ENCODE results near the gene ZDHHC14.

The ZDHHC14 gene

DNA sequence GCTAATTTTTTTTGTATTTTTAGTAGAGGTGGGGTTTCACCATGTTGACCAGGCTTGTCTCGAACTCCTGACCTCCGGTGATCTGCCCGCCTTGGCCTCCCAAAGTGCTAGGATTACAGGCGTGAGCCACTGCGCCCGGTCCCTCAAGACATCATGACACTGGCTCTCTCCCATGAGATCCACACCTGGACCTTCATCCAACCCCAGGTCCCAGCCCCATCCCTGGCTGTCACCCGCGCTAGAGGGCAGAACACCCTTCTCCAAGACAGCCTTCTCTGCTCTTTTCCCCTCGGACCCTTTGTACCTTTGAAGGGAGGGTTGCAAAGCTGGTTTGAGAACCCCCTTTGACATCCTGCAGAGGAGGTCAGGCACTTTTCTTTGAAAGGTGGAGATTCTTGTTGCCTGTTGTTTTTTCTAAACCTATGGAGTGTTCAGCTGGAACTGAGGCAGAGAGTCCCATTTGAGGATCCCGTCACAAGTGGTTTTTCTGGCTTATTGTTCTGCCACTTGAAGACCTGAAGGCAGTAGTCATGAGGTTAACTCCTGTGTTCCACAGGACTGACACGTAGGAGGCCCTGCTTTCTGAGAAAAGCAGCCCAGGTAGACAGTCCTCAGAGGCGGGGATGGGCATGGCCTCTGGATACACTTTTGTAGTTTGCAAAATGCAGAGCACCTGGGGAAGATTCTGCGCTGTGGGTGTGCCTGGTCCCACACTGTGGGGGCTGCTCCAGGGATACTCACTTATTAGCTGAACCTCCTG is 270.9 kb downstream of the ZDHHC14 start:
- H3K9me3 Mint-ChIP-seq, result no peaks in the 10 kb centered on the region
- H3K27me3 Mint-ChIP-seq, result no peaks in the 10 kb centered on the region
- peaks cover 7 to 11% of the 10 kb centered on the region in 2 donors for H3K4me1 Mint-ChIP-seq
- peak overlapping the region; percentile 25 for H3K27ac Mint-ChIP-seq
- ATAC-seq (replicated peaks) (no peak), DNase-seq (no peak)
- H3K36me3 Mint-ChIP-seq, result peaks cover 45 to 63% of the 10 kb centered on the region in 2 donors
- no peak overlapping the region for H3K4me3 Mint-ChIP-seq

GRCh38 chr6:157652601-157653363 is 271.8 kb downstream of the ZDHHC14 start:
- no peak overlapping the region for H3K4me3 Mint-ChIP-seq
- no peaks in the 10 kb centered on the region for H3K9me3 Mint-ChIP-seq
- ATAC-seq (replicated peaks) (no peak), DNase-seq (no peak)
- H3K27ac Mint-ChIP-seq, result peak overlapping the region; percentile 20
- peaks cover 2 to 3% of the 10 kb centered on the region in 2 donors for H3K4me1 Mint-ChIP-seq
- peaks cover 46 to 60% of the 10 kb centered on the region in 2 donors for H3K36me3 Mint-ChIP-seq
- H3K27me3 Mint-ChIP-seq, result no peaks in the 10 kb centered on the region

DNA sequence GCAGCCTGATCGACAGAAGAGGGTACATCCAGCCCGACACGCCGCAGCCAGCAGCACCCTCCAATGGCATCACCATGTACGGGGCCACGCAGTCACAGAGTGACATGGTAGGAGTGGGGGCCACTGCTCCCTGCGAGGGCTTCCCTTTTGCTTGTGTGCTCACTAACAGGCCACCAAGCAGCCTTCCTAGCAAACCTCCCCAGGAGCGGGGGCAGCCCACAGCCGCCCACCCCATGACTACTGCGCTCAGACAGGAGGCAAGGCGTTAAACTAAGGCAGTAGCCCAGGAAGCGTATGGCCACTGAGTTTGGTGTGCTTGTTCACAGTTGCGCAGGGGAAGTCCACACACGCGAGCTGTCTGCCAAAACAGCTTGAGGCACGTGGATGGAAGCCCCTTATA is 272.5 kb downstream of the ZDHHC14 start:
- peaks cover 42 to 61% of the 10 kb centered on the region in 2 donors for H3K36me3 Mint-ChIP-seq
- no peak for DNase-seq
- no peak overlapping the region for H3K27ac Mint-ChIP-seq
- no peaks in the 10 kb centered on the region for H3K9me3 Mint-ChIP-seq
- H3K27me3 Mint-ChIP-seq, result no peaks in the 10 kb centered on the region
- no peak overlapping the region for H3K4me3 Mint-ChIP-seq
- ATAC-seq (replicated peaks), result no peak
- H3K4me1 Mint-ChIP-seq, result no peaks in the 10 kb centered on the region

GRCh38 chr6:157655139-157655538 is 274.1 kb downstream of the ZDHHC14 start:
- H3K36me3 Mint-ChIP-seq, result peaks cover 45 to 66% of the 10 kb centered on the region in 2 donors
- no peak for ATAC-seq (replicated peaks)
- DNase-seq, result no peak
- H3K27me3 Mint-ChIP-seq, result no peaks in the 10 kb centered on the region
- H3K27ac Mint-ChIP-seq, result no peak overlapping the region
- H3K4me1 Mint-ChIP-seq, result no peaks in the 10 kb centered on the region
- H3K4me3 Mint-ChIP-seq, result no peak overlapping the region
- H3K9me3 Mint-ChIP-seq, result no peaks in the 10 kb centered on the region

DNA sequence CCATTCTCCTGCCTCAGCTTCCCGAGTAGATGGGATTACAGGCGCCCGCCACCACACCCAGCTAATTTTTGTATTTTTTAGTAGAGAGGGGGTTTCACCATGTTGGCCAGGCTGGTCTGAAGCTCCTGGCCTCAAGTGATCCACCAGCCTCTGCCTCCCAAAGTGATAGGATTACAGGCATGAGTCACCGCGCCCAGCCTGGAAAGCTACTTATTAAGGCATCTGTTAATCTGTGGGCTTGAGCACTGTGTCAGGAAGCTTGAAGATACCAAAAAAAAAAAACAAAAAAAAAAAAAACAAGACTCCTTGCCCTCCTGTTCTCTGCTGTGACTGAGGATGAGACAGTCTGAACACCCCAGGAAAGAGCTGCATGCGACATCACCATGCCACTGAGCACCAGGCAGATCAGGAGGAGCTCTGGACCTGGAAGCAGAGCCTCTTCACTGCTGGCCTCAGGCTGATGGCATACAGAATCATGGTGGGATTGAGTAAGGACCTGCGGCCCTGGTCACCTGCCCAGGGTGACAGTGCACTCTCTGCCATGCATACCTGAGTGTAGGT is 275.5 kb downstream of the ZDHHC14 start:
- ATAC-seq (replicated peaks) (no peak), DNase-seq (no peak)
- H3K4me1 Mint-ChIP-seq, result no peaks in the 10 kb centered on the region
- no peaks in the 10 kb centered on the region for H3K9me3 Mint-ChIP-seq
- peaks cover 50 to 70% of the 10 kb centered on the region in 2 donors for H3K36me3 Mint-ChIP-seq
- H3K4me3 Mint-ChIP-seq, result no peak overlapping the region
- H3K27ac Mint-ChIP-seq, result peak overlapping the region; percentile 51
- H3K27me3 Mint-ChIP-seq, result no peaks in the 10 kb centered on the region

- no peak overlapping the region for H3K4me3 Mint-ChIP-seq
- no peak for DNase-seq
- H3K27ac Mint-ChIP-seq, result no peak overlapping the region
- peaks cover 46 to 70% of the 10 kb centered on the region in 2 donors for H3K36me3 Mint-ChIP-seq
- H3K4me1 Mint-ChIP-seq, result no peaks in the 10 kb centered on the region
- H3K27me3 Mint-ChIP-seq, result no peaks in the 10 kb centered on the region
- H3K9me3 Mint-ChIP-seq, result no peaks in the 10 kb centered on the region
- no peak for ATAC-seq (replicated peaks)
Measured at GRCh38 chr6:157657754-157658153, 276.8 kb downstream of the ZDHHC14 start.

- Mint-ChIP-seq H3K4me1 (no peaks in the 10 kb centered on the region), H3K36me3 (peaks cover 45 to 65% of the 10 kb centered on the region in 2 donors), H3K27ac (no peak overlapping the region), H3K9me3 (no peaks in the 10 kb centered on the region), H3K4me3 (no peak overlapping the region), H3K27me3 (no peaks in the 10 kb centered on the region)
- ATAC-seq (replicated peaks), result no peak
- no peak for DNase-seq
Measured at GRCh38 chr6:157658301-157658700, 277.3 kb downstream of the ZDHHC14 start.

GRCh38 chr6:157659536-157660271 is 278.7 kb downstream of the ZDHHC14 start:
- Mint-ChIP-seq H3K4me3 (no peak overlapping the region), H3K36me3 (peaks cover 44 to 66% of the 10 kb centered on the region in 2 donors), H3K27ac (no peak overlapping the region), H3K4me1 (peaks cover 0 to 1% of the 10 kb centered on the region in 2 donors), H3K9me3 (no peaks in the 10 kb centered on the region), H3K27me3 (no peaks in the 10 kb centered on the region)
- ATAC-seq (replicated peaks), result no peak
- DNase-seq, result no peak

DNA sequence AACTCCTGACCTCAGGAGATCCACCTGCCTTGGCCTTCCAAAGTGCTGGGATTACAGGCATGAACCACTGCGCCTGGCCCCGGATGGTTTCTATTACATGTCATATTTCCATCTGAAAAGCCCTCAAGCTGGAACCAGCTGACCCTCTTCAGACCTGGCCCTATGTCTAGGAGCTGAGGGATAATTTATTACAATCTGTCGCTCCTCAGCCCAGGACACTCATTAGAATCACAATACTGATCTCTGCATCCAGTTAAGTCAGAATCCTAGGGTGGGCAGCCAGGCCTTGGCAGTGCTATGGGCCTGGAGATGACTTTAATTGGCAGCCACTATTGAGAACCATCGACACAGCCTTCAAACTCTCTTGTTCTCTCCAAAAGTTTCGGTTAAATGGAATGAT is 279.4 kb downstream of the ZDHHC14 start:
- no peaks in the 10 kb centered on the region for H3K9me3 Mint-ChIP-seq
- H3K27ac Mint-ChIP-seq, result no peak overlapping the region
- no peak for ATAC-seq (replicated peaks)
- H3K36me3 Mint-ChIP-seq, result peaks cover 43 to 65% of the 10 kb centered on the region in 2 donors
- H3K4me1 Mint-ChIP-seq, result peaks cover 0 to 4% of the 10 kb centered on the region in 2 donors
- H3K4me3 Mint-ChIP-seq, result no peak overlapping the region
- no peaks in the 10 kb centered on the region for H3K27me3 Mint-ChIP-seq
- no peak for DNase-seq

GRCh38 chr6:157661652-157662051 is 280.7 kb downstream of the ZDHHC14 start:
- Mint-ChIP-seq H3K4me1 (peaks cover 0 to 4% of the 10 kb centered on the region in 2 donors), H3K27me3 (no peaks in the 10 kb centered on the region), H3K27ac (peak overlapping the region; percentile 56), H3K4me3 (no peak overlapping the region), H3K9me3 (no peaks in the 10 kb centered on the region), H3K36me3 (peaks cover 38 to 53% of the 10 kb centered on the region in 2 donors)
- ATAC-seq (replicated peaks) (no peak), DNase-seq (no peak)

GRCh38 chr6:157663261-157663660 is 282.3 kb downstream of the ZDHHC14 start:
- H3K9me3 Mint-ChIP-seq, result no peaks in the 10 kb centered on the region
- no peak overlapping the region for H3K4me3 Mint-ChIP-seq
- peaks cover 6 to 7% of the 10 kb centered on the region in 2 donors for H3K4me1 Mint-ChIP-seq
- no peak overlapping the region for H3K27ac Mint-ChIP-seq
- no peaks in the 10 kb centered on the region for H3K27me3 Mint-ChIP-seq
- H3K36me3 Mint-ChIP-seq, result peaks cover 29 to 44% of the 10 kb centered on the region in 2 donors
- no peak for ATAC-seq (replicated peaks)
- DNase-seq, result no peak

DNA sequence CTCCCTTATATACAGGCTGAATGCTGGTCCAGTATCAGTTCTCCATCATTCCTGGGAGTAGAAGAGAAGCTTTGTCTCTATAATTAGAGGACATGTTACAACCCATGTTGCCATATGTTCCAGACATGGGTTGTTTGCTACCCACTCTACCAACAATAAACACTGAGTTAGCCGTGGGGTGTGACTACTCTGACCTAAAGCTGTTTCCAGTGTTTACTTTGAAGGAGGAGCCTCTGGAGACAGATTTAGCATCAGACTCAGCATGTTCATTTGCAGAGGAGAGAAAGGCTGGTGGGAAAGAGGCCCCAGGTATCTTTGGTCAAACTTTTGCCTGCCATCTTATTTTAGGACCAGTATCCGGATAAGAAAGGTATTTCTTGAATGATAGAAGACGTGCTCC is 284.2 kb downstream of the ZDHHC14 start:
- no peaks in the 10 kb centered on the region for H3K9me3 Mint-ChIP-seq
- DNase-seq, result no peak
- H3K27ac Mint-ChIP-seq, result no peak overlapping the region
- no peak overlapping the region for H3K4me3 Mint-ChIP-seq
- ATAC-seq (replicated peaks), result no peak
- peaks cover 19 to 27% of the 10 kb centered on the region in 2 donors for H3K36me3 Mint-ChIP-seq
- H3K27me3 Mint-ChIP-seq, result no peaks in the 10 kb centered on the region
- H3K4me1 Mint-ChIP-seq, result peaks cover 11 to 16% of the 10 kb centered on the region in 2 donors

DNA sequence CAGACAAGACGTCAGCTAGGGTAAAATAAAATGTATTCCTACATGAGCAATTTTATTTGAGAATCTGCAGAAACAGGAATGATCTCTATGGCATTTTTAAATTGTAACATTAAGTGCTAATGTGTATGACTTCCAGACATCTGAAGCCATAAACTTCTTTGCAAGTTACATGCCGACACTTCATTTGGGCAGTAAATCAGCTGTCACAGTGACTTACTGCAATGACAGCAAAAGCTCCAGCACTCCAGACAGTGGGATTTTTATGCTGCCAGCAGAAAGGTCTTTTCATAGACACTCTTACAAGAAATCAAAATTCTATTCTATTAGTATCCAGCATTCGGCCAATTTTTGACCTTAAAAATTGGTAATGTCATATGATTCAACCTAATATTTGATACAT is 285.7 kb downstream of the ZDHHC14 start:
- no peaks in the 10 kb centered on the region for H3K9me3 Mint-ChIP-seq
- no peak overlapping the region for H3K27ac Mint-ChIP-seq
- H3K27me3 Mint-ChIP-seq, result no peaks in the 10 kb centered on the region
- no peak overlapping the region for H3K4me3 Mint-ChIP-seq
- DNase-seq, result no peak
- H3K36me3 Mint-ChIP-seq, result peaks cover 15 to 24% of the 10 kb centered on the region in 2 donors
- no peak for ATAC-seq (replicated peaks)
- H3K4me1 Mint-ChIP-seq, result peaks cover 14 to 16% of the 10 kb centered on the region in 2 donors

Data from stimulated activated naive B cell treated with anti-CD40 and anti-IgM and Interleukin-4, amounts not matched to agents 10 μg/mL and 1 μg/mL and 100 μg/mL, for 72 hours (primary cell).